A549 (cell line): ENCODE measurements around the gene SND1. TPM values are rescaled to one million over a fixed set of nuclear protein-coding genes. Genes with fewer than 3 reads are reported as not detected.

Experiments used
- ATAC-seq, 2 experiments: fragments of 200-7000 bp in 1 of 2; fragments of >200 bp in 1 of 2; cut with Nextera tagmentation in 1 of 2; cut with Tn5 transposase in 1 of 2; 3 replicates each; pipeline versions ENCODE4 v1.8.0 to v1.9.1; 2018 to 2020; ENCODE audit warnings: mild to moderate bottlenecking in 1 of 2, moderate library complexity in 1 of 2
- CTCF ChIA-PET: fragments of 300-600 bp; sonication (Branson Sonifier 250); formaldehyde crosslinking; extraction: SDS; loops from one replicate; lab custom pipeline; 2021; ENCODE audit warnings: antibody characterized with exemption, inconsistent platforms; lab: Yijun Ruan, JAX
- POLR2A ChIA-PET: fragments of 350-600 bp; formaldehyde crosslinking; extraction: SDS; loops from one replicate; lab custom pipeline; 2021; ENCODE audit warnings: antibody characterized with exemption, inconsistent platforms; lab: Yijun Ruan, JAX
- DNase-seq, 2 experiments: peaks; one replicate each; pipeline versions ENCODE4 v3.0.0 to v3.0.0-alpha.2; 2011 to 2016; ENCODE audit warnings: low read depth in 1 of 2, low spot score in 1 of 2
- FAIRE-seq: peaks from 2 replicates; lab custom pipeline; 2011; peaks lifted over from hg19 to GRCh38; lab: Jason Lieb, UNC
- H3K27ac ChIP-seq, 2 experiments: fragments of >200 bp; sonication (Bioruptor Twin); formaldehyde crosslinking; 3 replicates each; pipeline ENCODE4 v1.5.1; 2016 to 2017
- H3K4me1 ChIP-seq: fragments of >200 bp; sonication (Bioruptor Twin); formaldehyde crosslinking; 3 replicates; pipeline ENCODE4 v1.6.1; 2016
- H3K4me2 ChIP-seq: fragments of >200 bp; sonication (Bioruptor Twin); formaldehyde crosslinking; 3 replicates; pipeline ENCODE4 v1.6.1; 2016
- H3K4me3 ChIP-seq: fragments of >200 bp; sonication (Bioruptor Twin); formaldehyde crosslinking; 3 replicates; pipeline ENCODE4 v1.5.1; 2016
- H3K9me3 ChIP-seq: fragments of >200 bp; sonication (Bioruptor Twin); formaldehyde crosslinking; 3 replicates; pipeline ENCODE4 v1.6.1; 2016
- BHLHE40 ChIP-seq: IDR thresholded peaks from 2 replicates; pipeline ENCODE4 v1.6.1; 2012; ENCODE audit warnings: low read depth, low read length, inconsistent platforms
- CHD2 ChIP-seq: fragments of 150-350 bp; IDR thresholded peaks from 2 replicates; pipeline ENCODE4 v1.6.1; 2014; ENCODE audit warnings: low read length; ENCODE audit not compliant: partially characterized antibody
- EHF ChIP-seq: fragments of 250-450 bp; sonication (Bioruptor Pico); IDR thresholded peaks from 2 replicates; pipeline ENCODE4 v1.5.0; 2020; ENCODE audit warnings: mild to moderate bottlenecking
- HDAC2 ChIP-seq: fragments of 200-600 bp; sonication (generic); IDR thresholded peaks from 2 replicates; pipeline ENCODE4 v1.6.1; 2016
- HES2 ChIP-seq: fragments of >200 bp; sonication (Bioruptor Twin); formaldehyde crosslinking; IDR thresholded peaks from 2 replicates; pipeline ENCODE4 v1.6.1; 2016
- HEYL ChIP-seq: fragments of 250-450 bp; sonication (Bioruptor Pico); IDR thresholded peaks from 2 replicates; pipeline ENCODE4 v1.8.0; 2021; ENCODE audit warnings: mild to moderate bottlenecking, moderate library complexity
- JUNB ChIP-seq: fragments of >200 bp; sonication (Bioruptor Twin); formaldehyde crosslinking; IDR thresholded peaks from 2 replicates; pipeline ENCODE4 v1.6.1; 2016
- KDM5A ChIP-seq: fragments of 200-600 bp; sonication (generic); IDR thresholded peaks from 2 replicates; pipeline ENCODE4 v1.6.1; 2016; ENCODE audit warnings: antibody characterized with exemption, mild to moderate bottlenecking
- MAFK ChIP-seq: fragments of 450-650 bp; IDR thresholded peaks from 2 replicates; pipeline ENCODE4 v1.6.1; 2014; ENCODE audit not compliant: partially characterized antibody
- MAZ ChIP-seq: fragments of 150-350 bp; IDR thresholded peaks from 2 replicates; pipeline ENCODE4 v1.6.1; 2014; ENCODE audit warnings: antibody characterized with exemption, low read depth, low read length, borderline replicate concordance
- MYC ChIP-seq: IDR thresholded peaks from 2 replicates; pipeline ENCODE4 v1.6.1; 2012; ENCODE audit warnings: mild to moderate bottlenecking, inconsistent platforms, low read length, improper control_type of control experiment, borderline replicate concordance
- NPAS2 ChIP-seq: fragments of 250-450 bp; sonication (Bioruptor Pico); IDR thresholded peaks from 2 replicates; pipeline ENCODE4 v1.8.0; 2022; ENCODE audit warnings: mild to moderate bottlenecking, moderate library complexity, borderline replicate concordance
- POLR2AphosphoS2 ChIP-seq: conservative IDR thresholded peaks from 2 replicates; pipeline ENCODE4 v1.6.1; 2012; ENCODE audit warnings: low read length, improper control_type of control experiment, inconsistent platforms
- RAD21 ChIP-seq, 2 experiments: fragments of >200 bp in 1 of 2; sonication (Bioruptor Twin) in 1 of 2; formaldehyde crosslinking in 1 of 2; IDR thresholded peaks in 1 of 2; conservative IDR thresholded peaks in 1 of 2; 2 replicates in 1 of 2; 3 replicates in 1 of 2; pipeline ENCODE4 v1.6.1; 2012 to 2018; ENCODE audit warnings: inconsistent platforms in 1 of 2
- RFX5 ChIP-seq: fragments of 450-650 bp; IDR thresholded peaks from 2 replicates; pipeline ENCODE4 v1.7.1; 2014; ENCODE audit warnings: antibody characterized with exemption, mild to moderate bottlenecking, moderate library complexity
- TFCP2L1 ChIP-seq: fragments of 250-450 bp; sonication (Bioruptor Pico); IDR thresholded peaks from 2 replicates; pipeline ENCODE4 v1.5.0; 2021; ENCODE audit warnings: mild to moderate bottlenecking
- TP53 ChIP-seq: fragments of 250-450 bp; sonication (Bioruptor Pico); IDR thresholded peaks from 2 replicates; pipeline ENCODE4 v1.5.0; 2021; ENCODE audit warnings: mild to moderate bottlenecking, moderate library complexity
- ZSCAN20 ChIP-seq: fragments of 250-450 bp; sonication (Bioruptor Pico); IDR thresholded peaks from 2 replicates; pipeline ENCODE4 v1.8.0; 2022; ENCODE audit warnings: mild to moderate bottlenecking, moderate library complexity
- WGBS: methylation state at CpG from one replicate; pipeline ENCODE4 v1.1.6; 2017; ENCODE audit errors: missing lambda C conversion rate; 5-methylcytosine and 5-hydroxymethylcytosine counted together
- polyA plus RNA-seq, 4 experiments: library from polyadenylated mRNA; depleted of rRNA in 3 of 4; stranded (reverse); fragments of >200 nt; fragmentation: RNase III in 1 of 4; extraction: RNeasy Plus Mini Kit Qiagen cat#74134 plus additional on column Dnase treatment in 1 of 4; gene quantifications; 2 replicates in 3 of 4; 3 replicates in 1 of 4; pipeline ENCODE4 v1.2.3, GENCODE V29; 2011 to 2017
- TF ChIP-seq, protein P1 (sequence below): IDR thresholded peaks from 2 replicates; pipeline ENCODE4 v1.6.1; 2012

Gene SND1
- polyA plus RNA-seq, 2 of the 4 experiments (the other 2 are of a cell fraction), result 102 to 138 TPM

DNA sequence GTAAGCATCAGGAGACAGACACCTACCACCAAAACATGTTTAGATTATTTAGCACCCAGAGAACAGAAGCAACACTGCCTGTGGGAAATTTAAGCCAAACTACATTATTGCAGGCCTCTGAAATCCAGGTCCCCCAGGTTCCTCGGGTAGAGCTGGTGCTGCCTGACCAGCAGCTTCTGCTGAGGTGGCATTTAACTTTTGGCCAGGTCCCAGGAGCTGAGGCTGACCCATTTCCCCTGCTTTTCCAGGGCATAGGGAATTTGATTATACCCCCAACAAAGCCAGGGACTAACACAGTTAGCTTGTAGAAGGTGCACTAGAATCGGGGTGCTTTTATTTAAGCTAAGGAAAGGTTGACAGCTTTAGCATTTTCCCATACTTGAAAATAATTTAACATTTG lies 374.6 kb downstream of the SND1 start:
- WGBS, result 84% methylated on average over 2 of the region's 2 CpGs
- CTCF ChIA-PET, result interaction anchor here (2.4 kb wide), 1 partner anchor 183 kb away, joined by 7 read pairs; no protein-coding TSS in a partner anchor
- Histone ChIP-seq H3K4me1 (peaks cover 42% of the 10 kb centered on the region), H3K4me2 (no peak overlapping the region), H3K27ac (no peak overlapping the region), H3K4me3 (no peak overlapping the region), H3K9me3 (no peaks in the 10 kb centered on the region)
- no peak for ATAC-seq
- POLR2A ChIA-PET, result no interaction called here
- no peak for FAIRE-seq
- no peak for DNase-seq
- TF ChIP-seq MYC, result no peak
- TF ChIP-seq, protein P1, sequence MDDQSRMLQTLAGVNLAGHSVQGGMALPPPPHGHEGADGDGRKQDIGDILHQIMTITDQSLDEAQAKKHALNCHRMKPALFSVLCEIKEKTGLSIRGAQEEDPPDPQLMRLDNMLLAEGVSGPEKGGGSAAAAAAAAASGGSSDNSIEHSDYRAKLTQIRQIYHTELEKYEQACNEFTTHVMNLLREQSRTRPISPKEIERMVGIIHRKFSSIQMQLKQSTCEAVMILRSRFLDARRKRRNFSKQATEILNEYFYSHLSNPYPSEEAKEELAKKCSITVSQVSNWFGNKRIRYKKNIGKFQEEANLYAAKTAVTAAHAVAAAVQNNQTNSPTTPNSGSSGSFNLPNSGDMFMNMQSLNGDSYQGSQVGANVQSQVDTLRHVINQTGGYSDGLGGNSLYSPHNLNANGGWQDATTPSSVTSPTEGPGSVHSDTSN, result no peak
- TF ChIP-seq MAFK, result peak; percentile 58
- no peak for TF ChIP-seq CHD2
- no peak for TF ChIP-seq MAZ
- no peak for TF ChIP-seq NPAS2 (CRISPR knock-in tag)

- ATAC-seq (no peak), DNase-seq (no peak)
- WGBS, result 91% methylated on average over 4 of the region's 4 CpGs
- Histone ChIP-seq H3K27ac (no peak overlapping the region), H3K4me3 (no peak overlapping the region), H3K9me3 (no peaks in the 10 kb centered on the region)
- TF ChIP-seq EHF (CRISPR knock-in tag) (no peak), POLR2AphosphoS2 (no peak), BHLHE40 (no peak)
- TF ChIP-seq, protein P1, result no peak
- TF ChIP-seq, all 56 proteins: peak for 0
- H3K4me2 ChIP-seq, result no peak overlapping the region
- FAIRE-seq, result no peak
- ChIA-PET POLR2A (no interaction called here), CTCF (interaction anchor here (2.4 kb wide), 1 partner anchor 182 kb away, joined by 7 read pairs; no protein-coding TSS in a partner anchor)
- H3K4me1 ChIP-seq, result peaks cover 32% of the 10 kb centered on the region
Observed at GRCh38 chr7:128027485-128027980, 375.5 kb downstream of the SND1 start.

DNA sequence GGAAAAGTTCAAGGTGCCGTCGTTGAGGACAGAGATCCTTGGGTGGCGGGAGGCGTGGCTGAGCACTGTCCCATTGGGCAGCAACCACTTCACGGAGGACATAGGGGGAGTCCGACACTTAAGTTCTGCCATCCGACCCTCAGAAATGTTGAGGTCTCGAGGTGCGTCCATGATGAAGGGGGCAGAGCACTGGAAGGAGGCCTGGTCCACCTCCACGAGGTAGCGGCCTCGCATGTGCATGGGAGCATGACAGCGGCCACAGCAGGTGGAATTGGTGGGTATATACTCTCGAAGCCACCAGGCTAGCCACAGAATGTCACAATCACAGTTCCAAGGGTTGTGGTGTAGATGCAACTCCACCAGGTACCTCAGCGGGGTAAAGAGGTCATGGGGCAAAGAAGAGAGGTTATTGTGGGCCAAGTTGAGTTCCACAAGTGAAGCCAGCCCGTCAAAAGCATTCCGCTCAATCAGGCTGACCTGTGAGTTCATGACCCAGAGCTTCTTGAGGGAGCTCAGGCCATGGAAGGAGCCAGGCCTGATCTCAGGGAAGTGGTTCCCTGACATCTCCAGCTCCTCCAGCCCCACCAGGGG lies 377.5 kb downstream of the SND1 start:
- CTCF ChIA-PET, result no interaction called here

DNA sequence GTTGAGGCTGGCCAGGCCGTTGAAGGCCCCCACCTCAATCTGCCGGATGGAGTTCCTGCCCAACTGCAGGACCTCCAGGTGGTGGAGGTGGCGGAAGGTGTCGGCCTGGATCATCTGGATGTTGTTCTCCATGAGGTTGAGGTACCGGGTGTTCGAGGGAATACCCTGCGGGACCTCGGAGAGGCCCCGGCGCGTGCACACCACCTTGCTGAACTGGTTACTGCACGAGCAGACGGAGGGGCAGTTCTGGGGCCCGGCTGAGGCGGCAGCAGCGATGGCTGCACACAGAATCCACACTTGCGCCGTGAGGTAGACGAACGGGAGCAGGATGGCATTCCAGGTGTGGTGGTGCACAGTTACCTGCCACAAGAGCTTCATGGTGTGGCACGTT lies 378.3 kb downstream of the SND1 start:
- ATAC-seq, result no peak
- 95% methylated on average over 21 of the region's 21 CpGs for WGBS
- no peak for TF ChIP-seq MAZ
- TF ChIP-seq HEYL (CRISPR knock-in tag), result no peak
- no peak for TF ChIP-seq TP53 (CRISPR knock-in tag)
- no peak for TF ChIP-seq RAD21 (conservative IDR thresholded peaks at IDR 0.05 in 1 of 2, IDR thresholded peaks at IDR 0.05 in 1 of 2)
- no peak for TF ChIP-seq RFX5
- no peak for FAIRE-seq
- POLR2A ChIA-PET, result no interaction called here
- peaks cover 12% of the 10 kb centered on the region for H3K4me1 ChIP-seq
- no peak for DNase-seq
- H3K4me2 ChIP-seq, result no peak overlapping the region
- H3K4me3 ChIP-seq, result no peak overlapping the region
- H3K27ac ChIP-seq, result no peak overlapping the region
- CTCF ChIA-PET, result no interaction called here
- no peaks in the 10 kb centered on the region for H3K9me3 ChIP-seq

More for the DNA sequence above, 377.5 kb downstream of the SND1 start:
- Histone ChIP-seq H3K4me3 (no peak overlapping the region), H3K4me2 (no peak overlapping the region), H3K4me1 (peaks cover 19% of the 10 kb centered on the region), H3K27ac (no peak overlapping the region), H3K9me3 (no peaks in the 10 kb centered on the region)
- ATAC-seq (no peak), DNase-seq (no peak), FAIRE-seq (no peak)
- no peak for TF ChIP-seq JUNB
- no peak for TF ChIP-seq HDAC2
- no peak for TF ChIP-seq HES2
- TF ChIP-seq ZSCAN20 (CRISPR knock-in tag), result no peak
- TF ChIP-seq TFCP2L1 (CRISPR knock-in tag), result no peak
- no peak for TF ChIP-seq KDM5A
- 95% methylated on average over 17 of the region's 17 CpGs for WGBS
- POLR2A ChIA-PET, result no interaction called here
